Fibroblast of mammary gland (primary cell): ENCODE measurements around the gene RGCC.
"Not testable (repeated sequence)": the region's sequence is repeated elsewhere in the genome, so short reads cannot be mapped to it uniquely, and the experiment has no call there.

Experiments used
- DNase-seq: peaks from one replicate; pipeline ENCODE4 v3.0.0-alpha.2; 2010; ENCODE audit warnings: low read depth
- H3K4me3 ChIP-seq: 2 replicates; pipeline ENCODE4 v1.5.1; 2011; ENCODE audit warnings: low read depth, mild to moderate bottlenecking, low read length, moderate library complexity; ENCODE audit not compliant: control insufficient read depth
- CTCF ChIP-seq: conservative IDR thresholded peaks from 2 replicates; pipeline ENCODE4 v1.5.1; 2011; ENCODE audit warnings: low read depth, low read length, inconsistent platforms; ENCODE audit not compliant: control insufficient read depth, insufficient read depth

RGCC gene

GRCh38 chr13:41502031-41502430, 44.7 kb downstream of the RGCC start:
- no peak overlapping the region for H3K4me3 ChIP-seq
- no peak for DNase-seq
- no peak for TF ChIP-seq CTCF

- no peak for TF ChIP-seq CTCF
- DNase-seq, result no peak
- no peak overlapping the region for H3K4me3 ChIP-seq
Observed at GRCh38 chr13:41502673-41503072, 45.3 kb downstream of the RGCC start.

- TF ChIP-seq CTCF, result no peak
- H3K4me3 ChIP-seq, result no peak overlapping the region
- no peak for DNase-seq
Observed at GRCh38 chr13:41503356-41503755, 46.0 kb downstream of the RGCC start.

GRCh38 chr13:41504657-41505056, 47.3 kb downstream of the RGCC start:
- H3K4me3 ChIP-seq, DNase-seq: not testable (repeated sequence)

DNA sequence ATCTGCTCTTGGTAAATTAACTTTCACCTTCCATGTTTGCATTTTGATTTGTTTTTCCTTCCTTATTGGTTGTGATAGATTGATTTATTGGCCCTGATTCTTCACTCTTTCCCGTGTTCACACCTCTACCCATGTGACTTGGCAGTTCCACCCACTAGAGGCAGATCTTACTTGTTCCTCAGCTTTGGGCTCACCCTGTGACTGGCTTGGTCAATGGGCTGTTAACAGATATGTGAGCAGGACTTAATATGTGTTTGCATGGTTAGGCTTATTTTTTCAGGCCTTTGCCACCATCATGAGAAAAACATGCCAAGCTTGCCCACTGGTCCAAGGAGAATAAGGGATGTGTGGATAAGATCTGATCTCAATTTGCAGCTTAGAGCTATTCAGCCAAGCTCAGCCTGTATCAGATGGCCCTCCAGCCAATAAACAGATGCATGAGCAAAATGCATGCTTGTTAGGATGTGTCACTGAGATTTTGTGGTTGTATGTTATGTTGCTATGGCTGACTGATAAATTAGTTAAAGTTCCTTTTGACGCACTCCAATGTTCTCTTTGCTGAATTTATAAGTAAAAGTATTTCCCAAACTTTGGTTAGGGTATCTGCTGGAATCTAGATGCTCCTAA, 48.0 kb downstream of the RGCC start:
- TF ChIP-seq CTCF, result no peak
- no peak overlapping the region for H3K4me3 ChIP-seq
- peak; percentile 93 for DNase-seq

GRCh38 chr13:41506312-41506711, 49.0 kb downstream of the RGCC start:
- DNase-seq, result no peak
- no peak for TF ChIP-seq CTCF
- no peak overlapping the region for H3K4me3 ChIP-seq

GRCh38 chr13:41509971-41510370, 52.6 kb downstream of the RGCC start:
- no peak for DNase-seq
- H3K4me3 ChIP-seq, result no peak overlapping the region
- no peak for TF ChIP-seq CTCF

DNA sequence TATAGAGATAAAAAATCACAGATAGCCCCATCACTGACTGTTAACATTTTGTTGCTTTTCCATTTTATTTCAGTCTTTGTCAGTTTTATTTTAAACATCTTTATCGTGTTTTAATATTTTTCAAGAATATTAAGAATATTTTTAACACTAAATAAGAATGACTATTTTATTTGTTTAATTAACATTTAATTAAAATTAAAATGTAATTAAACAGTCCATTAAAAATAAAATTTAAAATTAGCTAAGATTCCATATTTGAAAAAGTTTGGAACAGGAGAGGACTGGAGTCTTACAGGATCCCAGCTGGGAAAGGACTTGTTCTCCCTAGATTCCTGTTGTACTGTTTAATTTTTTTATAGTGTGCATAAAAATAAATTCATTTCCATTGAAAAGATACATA, 54.5 kb downstream of the RGCC start:
- TF ChIP-seq CTCF, result no peak
- H3K4me3 ChIP-seq, result no peak overlapping the region
- no peak for DNase-seq
